HG02623 (cell line): ENCODE data around the gene MLLT6.

Source experiments
- ATAC-seq: cut with Tn5 transposase; IDR thresholded peaks from one replicate; pipeline ENCODE4 v1.9.1; 2021; ENCODE audit warnings: moderate library complexity; ENCODE audit not compliant: unreplicated experiment

MLLT6 gene

GRCh38 chr17:38761612-38762011 is 56.5 kb downstream of the MLLT6 start:
- ATAC-seq, result no peak

GRCh38 chr17:38762231-38762630 is 57.2 kb downstream of the MLLT6 start:
- no peak for ATAC-seq

- no peak for ATAC-seq
These were observed 61.3 kb downstream of the MLLT6 start for GRCh38 chr17:38766341-38766740.

- no peak for ATAC-seq
These were observed 63.3 kb downstream of the MLLT6 start for GRCh38 chr17:38768417-38768816.

GRCh38 chr17:38773258-38773657 is 68.2 kb downstream of the MLLT6 start:
- no peak for ATAC-seq

GRCh38 chr17:38777641-38778250 is 72.7 kb downstream of the MLLT6 start:
- no peak for ATAC-seq
